Osteoblast (primary cell): ENCODE measurements around the gene SPECC1. TPM values are rescaled to one million over a fixed set of nuclear protein-coding genes. Genes with fewer than 3 reads are reported as not detected.
"Not testable (repeated sequence)": the region's sequence is repeated elsewhere in the genome, so short reads cannot be mapped to it uniquely, and the experiment has no call there.

Source experiments
- DNase-seq: peaks from one replicate; pipeline ENCODE4 v3.0.0; 2011; ENCODE audit warnings: low spot score, mixed read lengths; ENCODE audit not compliant: insufficient read length; ENCODE audit errors: missing footprints
- H2AFZ ChIP-seq: 2 replicates; pipeline ENCODE4 v1.6.0; 2011; ENCODE audit warnings: mild to moderate bottlenecking, low read length
- H3K27ac ChIP-seq: 2 replicates; pipeline ENCODE4 v1.5.1; 2011; ENCODE audit warnings: mild to moderate bottlenecking, low read depth, low read length, moderate library complexity
- H3K27me3 ChIP-seq: 2 replicates; pipeline ENCODE4 v1.6.0; 2012; ENCODE audit warnings: mild to moderate bottlenecking, control low read depth, inconsistent platforms, low read length, moderate library complexity; ENCODE audit not compliant: insufficient read depth
- H3K36me3 ChIP-seq: 2 replicates; pipeline ENCODE4 v1.5.1; 2011; ENCODE audit warnings: mild to moderate bottlenecking, low read length, control low read depth, moderate library complexity; ENCODE audit not compliant: insufficient read depth
- H3K4me1 ChIP-seq: 2 replicates; pipeline ENCODE4 v1.5.1; 2011; ENCODE audit warnings: mild to moderate bottlenecking, low read length, control low read depth, moderate library complexity; ENCODE audit not compliant: insufficient read depth
- H3K4me2 ChIP-seq: 2 replicates; pipeline ENCODE4 v1.6.0; 2011; ENCODE audit warnings: mild to moderate bottlenecking, low read length; ENCODE audit not compliant: insufficient read depth
- H3K4me3 ChIP-seq: fragments of 200-600 bp; sonication (generic); 3 replicates; pipeline ENCODE4 v1.5.1; 2012; ENCODE audit warnings: mild to moderate bottlenecking, low read length, inconsistent platforms; ENCODE audit not compliant: insufficient read depth
- H3K79me2 ChIP-seq: 2 replicates; pipeline ENCODE4 v1.6.0; 2012; ENCODE audit warnings: mild to moderate bottlenecking, low read length, control low read depth, inconsistent platforms; ENCODE audit not compliant: insufficient read depth
- H3K9me3 ChIP-seq: 2 replicates; pipeline ENCODE4 v1.5.1; 2011; ENCODE audit warnings: low read depth, low read length, control low read depth
- H4K20me1 ChIP-seq: 2 replicates; pipeline ENCODE4 v1.6.0; 2012; ENCODE audit warnings: mild to moderate bottlenecking, low read length, control low read depth; ENCODE audit not compliant: insufficient read depth
- total RNA-seq: library from RNA; depleted of rRNA; stranded (reverse); fragments of >200 nt; gene quantifications from 2 replicates; pipeline ENCODE4 v1.2.3, GENCODE V29; 2012
- TF ChIP-seq, protein P1 (sequence below): IDR thresholded peaks from 2 replicates; pipeline ENCODE4 v1.5.1; 2011; ENCODE audit warnings: mild to moderate bottlenecking, low read depth, low read length, moderate library complexity; ENCODE audit errors: extremely low read depth

The SPECC1 gene
- total RNA-seq, 1 donor, result 155 TPM

DNA sequence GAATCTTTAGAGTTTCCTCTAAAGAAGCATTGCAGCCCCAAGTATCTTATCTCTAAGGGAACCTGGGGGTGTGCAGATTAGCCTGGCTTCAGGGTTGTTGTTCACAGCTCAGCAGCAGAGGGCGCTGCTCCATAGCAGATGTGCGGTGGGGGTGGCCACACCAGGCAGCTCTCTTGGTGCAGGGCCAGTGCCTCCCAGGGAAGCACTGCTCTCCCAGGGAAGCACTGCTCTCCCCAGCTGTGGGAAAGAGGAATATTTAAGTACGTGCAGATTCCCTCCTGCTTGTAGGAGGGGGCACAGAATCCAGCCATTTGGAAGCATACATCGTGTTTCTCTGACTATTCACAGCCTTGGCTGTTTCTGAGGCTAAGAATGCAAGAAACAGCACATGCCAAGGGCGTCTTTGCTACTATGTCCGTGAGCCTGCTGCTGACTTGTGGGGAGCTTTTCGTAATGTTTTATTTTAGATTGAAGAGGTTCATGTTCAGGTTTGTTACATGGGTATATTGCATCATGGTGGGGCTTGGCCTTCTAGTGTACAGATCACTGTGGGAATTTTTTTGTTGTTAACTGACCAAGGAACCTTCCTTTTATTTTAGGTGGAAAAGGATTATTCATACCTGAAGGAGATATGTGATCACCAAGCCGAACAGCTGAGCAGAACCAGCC is 217.8 kb downstream of the SPECC1 start:
- Histone ChIP-seq H3K4me3 (no peak overlapping the region), H3K27ac (peak overlapping the region; percentile 43), H4K20me1 (peaks cover 4% of the 10 kb centered on the region), H3K4me2 (no peak overlapping the region), H3K79me2 (peaks cover 21% of the 10 kb centered on the region), H2AFZ (no peak overlapping the region), H3K36me3 (peaks cover 10% of the 10 kb centered on the region), H3K27me3 (no peaks in the 10 kb centered on the region), H3K4me1 (peaks cover 52% of the 10 kb centered on the region), H3K9me3 (no peaks in the 10 kb centered on the region)
- DNase-seq, result peak; percentile 92
- TF ChIP-seq, protein P1, sequence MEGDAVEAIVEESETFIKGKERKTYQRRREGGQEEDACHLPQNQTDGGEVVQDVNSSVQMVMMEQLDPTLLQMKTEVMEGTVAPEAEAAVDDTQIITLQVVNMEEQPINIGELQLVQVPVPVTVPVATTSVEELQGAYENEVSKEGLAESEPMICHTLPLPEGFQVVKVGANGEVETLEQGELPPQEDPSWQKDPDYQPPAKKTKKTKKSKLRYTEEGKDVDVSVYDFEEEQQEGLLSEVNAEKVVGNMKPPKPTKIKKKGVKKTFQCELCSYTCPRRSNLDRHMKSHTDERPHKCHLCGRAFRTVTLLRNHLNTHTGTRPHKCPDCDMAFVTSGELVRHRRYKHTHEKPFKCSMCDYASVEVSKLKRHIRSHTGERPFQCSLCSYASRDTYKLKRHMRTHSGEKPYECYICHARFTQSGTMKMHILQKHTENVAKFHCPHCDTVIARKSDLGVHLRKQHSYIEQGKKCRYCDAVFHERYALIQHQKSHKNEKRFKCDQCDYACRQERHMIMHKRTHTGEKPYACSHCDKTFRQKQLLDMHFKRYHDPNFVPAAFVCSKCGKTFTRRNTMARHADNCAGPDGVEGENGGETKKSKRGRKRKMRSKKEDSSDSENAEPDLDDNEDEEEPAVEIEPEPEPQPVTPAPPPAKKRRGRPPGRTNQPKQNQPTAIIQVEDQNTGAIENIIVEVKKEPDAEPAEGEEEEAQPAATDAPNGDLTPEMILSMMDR, result peak; percentile 91

DNA sequence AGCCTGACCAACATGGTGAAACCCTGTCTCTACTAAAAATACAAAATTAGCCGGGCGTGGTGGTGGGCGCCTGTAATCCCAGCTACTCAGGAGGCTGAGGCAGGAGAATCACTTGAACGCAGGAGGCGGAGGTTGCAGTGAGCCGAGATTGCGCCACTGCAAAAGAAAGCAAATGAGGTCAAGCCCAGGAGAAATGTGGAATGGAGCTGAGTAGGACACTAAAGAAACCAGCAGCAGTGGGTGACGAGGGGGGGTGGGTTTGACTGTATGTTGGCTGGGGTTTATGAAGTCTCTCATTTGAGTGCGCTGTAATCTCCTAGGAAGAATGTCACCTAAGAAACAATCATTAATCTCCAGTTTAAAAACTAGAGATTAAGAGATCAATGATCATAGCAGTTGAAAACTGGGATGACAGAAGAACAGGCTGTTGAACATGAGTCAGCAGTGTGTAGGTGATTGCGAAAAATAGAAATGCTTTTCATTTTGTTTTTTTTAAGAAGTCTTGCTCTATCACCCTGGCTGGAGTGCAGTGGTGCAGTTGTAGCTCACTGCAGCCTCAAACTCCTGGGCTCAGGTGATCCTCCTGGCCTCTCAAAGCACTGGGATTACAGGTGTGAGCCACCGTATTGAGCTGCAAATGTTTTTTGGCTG is 218.7 kb downstream of the SPECC1 start:
- Histone ChIP-seq H3K27ac (peak overlapping the region; percentile 43), H3K4me1 (peaks cover 52% of the 10 kb centered on the region), H3K36me3 (peaks cover 18% of the 10 kb centered on the region), H3K4me2 (peak overlapping the region; percentile 13), H3K79me2 (peaks cover 14% of the 10 kb centered on the region)
- not testable (repeated sequence) for H3K27me3 ChIP-seq, H3K9me3 ChIP-seq, DNase-seq, H3K4me3 ChIP-seq, H2AFZ ChIP-seq, H4K20me1 ChIP-seq

DNA sequence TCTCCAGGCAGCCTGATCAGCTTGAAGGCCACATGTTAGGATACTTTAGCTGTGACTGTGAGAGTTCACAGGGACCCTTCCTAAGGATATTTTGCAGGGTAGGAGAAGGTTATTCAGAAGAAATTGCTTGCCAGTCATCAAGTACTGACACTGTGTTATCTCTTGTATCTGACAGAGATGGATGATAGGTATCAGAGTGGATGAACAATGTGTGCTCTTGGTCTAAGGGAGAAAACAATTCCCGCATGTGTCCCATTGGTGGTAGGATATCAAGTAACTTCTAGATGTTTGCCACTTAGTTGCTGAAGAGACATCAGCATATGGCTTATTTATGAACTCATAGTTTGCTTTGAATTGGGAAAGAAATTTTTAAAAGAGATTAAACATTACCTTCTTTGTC is 219.3 kb downstream of the SPECC1 start:
- peaks cover 22% of the 10 kb centered on the region for H3K36me3 ChIP-seq
- no peaks in the 10 kb centered on the region for H3K27me3 ChIP-seq
- H3K27ac ChIP-seq, result peak overlapping the region; percentile 41
- peaks cover 4% of the 10 kb centered on the region for H4K20me1 ChIP-seq
- TF ChIP-seq, protein P1, result no peak
- no peak overlapping the region for H3K4me2 ChIP-seq
- H3K4me3 ChIP-seq, result no peak overlapping the region
- peaks cover 14% of the 10 kb centered on the region for H3K79me2 ChIP-seq
- H3K9me3 ChIP-seq, result no peaks in the 10 kb centered on the region
- no peak for DNase-seq
- no peak overlapping the region for H2AFZ ChIP-seq
- peaks cover 52% of the 10 kb centered on the region for H3K4me1 ChIP-seq

DNA sequence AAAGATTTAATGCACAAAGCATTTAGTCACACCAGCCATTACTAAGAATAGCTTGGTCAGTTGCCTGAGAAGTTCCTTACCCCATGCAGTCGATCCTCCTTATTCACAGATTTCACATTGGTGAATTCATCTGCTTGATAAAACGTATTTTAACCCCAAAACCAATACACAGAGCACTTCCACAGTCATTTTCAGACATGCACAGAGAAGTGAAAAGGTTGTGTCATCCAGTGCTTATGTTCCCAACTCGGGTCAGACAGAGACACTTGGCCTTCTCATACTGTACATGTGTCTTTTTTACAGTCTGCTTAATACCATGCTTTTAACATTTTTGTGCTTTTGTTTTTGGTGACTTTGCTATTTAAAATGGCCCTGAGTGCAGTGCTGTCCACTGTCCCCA is 219.7 kb downstream of the SPECC1 start:
- Histone ChIP-seq H3K4me2 (no peak overlapping the region), H3K36me3 (peaks cover 26% of the 10 kb centered on the region), H3K4me1 (peaks cover 48% of the 10 kb centered on the region), H3K27me3 (no peaks in the 10 kb centered on the region), H4K20me1 (peaks cover 4% of the 10 kb centered on the region), H3K4me3 (no peak overlapping the region), H3K79me2 (peaks cover 10% of the 10 kb centered on the region), H3K9me3 (no peaks in the 10 kb centered on the region), H3K27ac (peak overlapping the region; percentile 41), H2AFZ (peak overlapping the region; percentile 37)
- no peak for DNase-seq
- TF ChIP-seq, protein P1, result no peak
